ENCODE data around the gene OR52K1.

The OR52K1 gene

GRCh38 chr11:4491878-4492606 is 9.6 kb downstream of the OR52K1 start:
- H3K9me3 ChIP-seq (replicated peaks; ENCODE audit: low read length), result no peaks in the 10 kb centered on the region
- no peaks in the 10 kb centered on the region for H3K4me1 ChIP-seq (ENCODE audit: control insufficient read depth, insufficient read depth, low read length)
- no peak overlapping the region for H3K9ac ChIP-seq (ENCODE audit: low read depth, low read length)
- H3K27me3 ChIP-seq (ENCODE audit: control insufficient read depth, insufficient read depth, low read length), result peaks cover 36% of the 10 kb centered on the region
- H3K36me3 ChIP-seq (ENCODE audit: insufficient read depth, low read length), result no peaks in the 10 kb centered on the region
- no peak overlapping the region for H3K4me2 ChIP-seq (ENCODE audit: low read length)
- H3K4me3 ChIP-seq (ENCODE audit: low read length), result no peak overlapping the region

GRCh38 chr11:4493480-4493818 is 11.0 kb downstream of the OR52K1 start:
- Histone ChIP-seq H3K9me3 (replicated peaks; ENCODE audit: low read length) (no peaks in the 10 kb centered on the region), H3K27me3 (ENCODE audit: control insufficient read depth, insufficient read depth, low read length) (peaks cover 47% of the 10 kb centered on the region), H3K4me3 (ENCODE audit: low read length) (no peak overlapping the region), H3K36me3 (ENCODE audit: insufficient read depth, low read length) (no peaks in the 10 kb centered on the region), H3K4me1 (ENCODE audit: control insufficient read depth, insufficient read depth, low read length) (no peaks in the 10 kb centered on the region), H3K9ac (ENCODE audit: low read depth, low read length) (no peak overlapping the region), H3K4me2 (ENCODE audit: low read length) (no peak overlapping the region)

GRCh38 chr11:4495487-4495886 is 13.0 kb downstream of the OR52K1 start:
- Histone ChIP-seq H3K4me1 (ENCODE audit: control insufficient read depth, insufficient read depth, low read length) (no peaks in the 10 kb centered on the region), H3K27me3 (ENCODE audit: control insufficient read depth, insufficient read depth, low read length) (peaks cover 47% of the 10 kb centered on the region), H3K9ac (ENCODE audit: low read depth, low read length) (no peak overlapping the region), H3K4me3 (ENCODE audit: low read length) (no peak overlapping the region), H3K36me3 (ENCODE audit: insufficient read depth, low read length) (no peaks in the 10 kb centered on the region), H3K9me3 (replicated peaks; ENCODE audit: low read length) (no peaks in the 10 kb centered on the region), H3K4me2 (ENCODE audit: low read length) (no peak overlapping the region)

- H3K27me3 ChIP-seq (ENCODE audit: control insufficient read depth, insufficient read depth, low read length), result peaks cover 47% of the 10 kb centered on the region
- no peak overlapping the region for H3K4me2 ChIP-seq (ENCODE audit: low read length)
- H3K9me3 ChIP-seq (replicated peaks; ENCODE audit: low read length), result no peaks in the 10 kb centered on the region
- H3K4me1 ChIP-seq (ENCODE audit: control insufficient read depth, insufficient read depth, low read length), result no peaks in the 10 kb centered on the region
- no peak overlapping the region for H3K9ac ChIP-seq (ENCODE audit: low read depth, low read length)
- no peaks in the 10 kb centered on the region for H3K36me3 ChIP-seq (ENCODE audit: insufficient read depth, low read length)
- H3K4me3 ChIP-seq (ENCODE audit: low read length), result no peak overlapping the region
Observed at GRCh38 chr11:4495986-4496385, 13.5 kb downstream of the OR52K1 start.

- H3K9me3 ChIP-seq (replicated peaks; ENCODE audit: low read length), result no peaks in the 10 kb centered on the region
- no peaks in the 10 kb centered on the region for H3K36me3 ChIP-seq (ENCODE audit: insufficient read depth, low read length)
- H3K4me2 ChIP-seq (ENCODE audit: low read length), result no peak overlapping the region
- H3K4me1 ChIP-seq (ENCODE audit: control insufficient read depth, insufficient read depth, low read length), result no peaks in the 10 kb centered on the region
- H3K9ac ChIP-seq (ENCODE audit: low read depth, low read length), result no peak overlapping the region
- no peak overlapping the region for H3K4me3 ChIP-seq (ENCODE audit: low read length)
- peaks cover 47% of the 10 kb centered on the region for H3K27me3 ChIP-seq (ENCODE audit: control insufficient read depth, insufficient read depth, low read length)
Observed at GRCh38 chr11:4496557-4497248, 14.3 kb downstream of the OR52K1 start.

GRCh38 chr11:4508886-4509285 is 26.4 kb downstream of the OR52K1 start:
- no peaks in the 10 kb centered on the region for H3K27me3 ChIP-seq (ENCODE audit: control insufficient read depth, insufficient read depth, low read length)
- no peaks in the 10 kb centered on the region for H3K4me1 ChIP-seq (ENCODE audit: control insufficient read depth, insufficient read depth, low read length)
- H3K4me2 ChIP-seq (ENCODE audit: low read length), result no peak overlapping the region
- H3K9me3 ChIP-seq (replicated peaks; ENCODE audit: low read length), result no peaks in the 10 kb centered on the region
- no peak overlapping the region for H3K9ac ChIP-seq (ENCODE audit: low read depth, low read length)
- no peaks in the 10 kb centered on the region for H3K36me3 ChIP-seq (ENCODE audit: insufficient read depth, low read length)
- H3K4me3 ChIP-seq (ENCODE audit: low read length), result no peak overlapping the region

GRCh38 chr11:4511282-4512245 is 29.1 kb downstream of the OR52K1 start:
- Histone ChIP-seq H3K9me3 (replicated peaks; ENCODE audit: low read length) (no peaks in the 10 kb centered on the region), H3K36me3 (ENCODE audit: insufficient read depth, low read length) (no peaks in the 10 kb centered on the region), H3K4me3 (ENCODE audit: low read length) (no peak overlapping the region), H3K4me1 (ENCODE audit: control insufficient read depth, insufficient read depth, low read length) (no peaks in the 10 kb centered on the region), H3K4me2 (ENCODE audit: low read length) (no peak overlapping the region), H3K27me3 (ENCODE audit: control insufficient read depth, insufficient read depth, low read length) (no peaks in the 10 kb centered on the region), H3K9ac (ENCODE audit: low read depth, low read length) (no peak overlapping the region)

GRCh38 chr11:4514196-4514595 is 31.8 kb downstream of the OR52K1 start:
- H3K36me3 ChIP-seq (ENCODE audit: insufficient read depth, low read length), result no peaks in the 10 kb centered on the region
- H3K4me3 ChIP-seq (ENCODE audit: low read length), result no peak overlapping the region
- no peak overlapping the region for H3K9ac ChIP-seq (ENCODE audit: low read depth, low read length)
- peaks cover 5% of the 10 kb centered on the region for H3K27me3 ChIP-seq (ENCODE audit: control insufficient read depth, insufficient read depth, low read length)
- H3K9me3 ChIP-seq (replicated peaks; ENCODE audit: low read length), result no peaks in the 10 kb centered on the region
- H3K4me1 ChIP-seq (ENCODE audit: control insufficient read depth, insufficient read depth, low read length), result no peaks in the 10 kb centered on the region
- no peak overlapping the region for H3K4me2 ChIP-seq (ENCODE audit: low read length)

- no peak overlapping the region for H3K9ac ChIP-seq (ENCODE audit: low read depth, low read length)
- no peak overlapping the region for H3K4me3 ChIP-seq (ENCODE audit: low read length)
- no peaks in the 10 kb centered on the region for H3K4me1 ChIP-seq (ENCODE audit: control insufficient read depth, insufficient read depth, low read length)
- no peaks in the 10 kb centered on the region for H3K9me3 ChIP-seq (replicated peaks; ENCODE audit: low read length)
- H3K4me2 ChIP-seq (ENCODE audit: low read length), result no peak overlapping the region
- H3K36me3 ChIP-seq (ENCODE audit: insufficient read depth, low read length), result no peaks in the 10 kb centered on the region
- peaks cover 6% of the 10 kb centered on the region for H3K27me3 ChIP-seq (ENCODE audit: control insufficient read depth, insufficient read depth, low read length)
Observed at GRCh38 chr11:4522339-4522738, 39.9 kb downstream of the OR52K1 start.

GRCh38 chr11:4522752-4523151 is 40.3 kb downstream of the OR52K1 start:
- H3K9ac ChIP-seq (ENCODE audit: low read depth, low read length), result no peak overlapping the region
- no peaks in the 10 kb centered on the region for H3K36me3 ChIP-seq (ENCODE audit: insufficient read depth, low read length)
- no peak overlapping the region for H3K4me2 ChIP-seq (ENCODE audit: low read length)
- H3K27me3 ChIP-seq (ENCODE audit: control insufficient read depth, insufficient read depth, low read length), result peaks cover 6% of the 10 kb centered on the region
- no peak overlapping the region for H3K4me3 ChIP-seq (ENCODE audit: low read length)
- H3K9me3 ChIP-seq (replicated peaks; ENCODE audit: low read length), result no peaks in the 10 kb centered on the region
- no peaks in the 10 kb centered on the region for H3K4me1 ChIP-seq (ENCODE audit: control insufficient read depth, insufficient read depth, low read length)

GRCh38 chr11:4523666-4524065 is 41.2 kb downstream of the OR52K1 start:
- H3K4me2 ChIP-seq (ENCODE audit: low read length), result no peak overlapping the region
- no peaks in the 10 kb centered on the region for H3K9me3 ChIP-seq (replicated peaks; ENCODE audit: low read length)
- H3K4me1 ChIP-seq (ENCODE audit: control insufficient read depth, insufficient read depth, low read length), result no peaks in the 10 kb centered on the region
- no peak overlapping the region for H3K9ac ChIP-seq (ENCODE audit: low read depth, low read length)
- peaks cover 5% of the 10 kb centered on the region for H3K27me3 ChIP-seq (ENCODE audit: control insufficient read depth, insufficient read depth, low read length)
- no peaks in the 10 kb centered on the region for H3K36me3 ChIP-seq (ENCODE audit: insufficient read depth, low read length)
- no peak overlapping the region for H3K4me3 ChIP-seq (ENCODE audit: low read length)
